GM12865 (cell line): ENCODE measurements around the gene BMP6.

Experiments
- DNase-seq: peaks from one replicate; pipeline ENCODE4 v3.0.0; 2010; ENCODE audit warnings: low read depth
- H3K4me3 ChIP-seq: 2 replicates; pipeline ENCODE4 v1.5.1; 2011; ENCODE audit warnings: mild to moderate bottlenecking, low read depth, low read length, control low read depth
- TF ChIP-seq, protein P1 (sequence below): IDR thresholded peaks from 2 replicates; pipeline ENCODE4 v1.5.1; 2011; ENCODE audit warnings: low read length, control low read depth, low read depth, inconsistent platforms; ENCODE audit not compliant: insufficient read depth; ENCODE audit errors: missing control alignments

Gene BMP6

DNA sequence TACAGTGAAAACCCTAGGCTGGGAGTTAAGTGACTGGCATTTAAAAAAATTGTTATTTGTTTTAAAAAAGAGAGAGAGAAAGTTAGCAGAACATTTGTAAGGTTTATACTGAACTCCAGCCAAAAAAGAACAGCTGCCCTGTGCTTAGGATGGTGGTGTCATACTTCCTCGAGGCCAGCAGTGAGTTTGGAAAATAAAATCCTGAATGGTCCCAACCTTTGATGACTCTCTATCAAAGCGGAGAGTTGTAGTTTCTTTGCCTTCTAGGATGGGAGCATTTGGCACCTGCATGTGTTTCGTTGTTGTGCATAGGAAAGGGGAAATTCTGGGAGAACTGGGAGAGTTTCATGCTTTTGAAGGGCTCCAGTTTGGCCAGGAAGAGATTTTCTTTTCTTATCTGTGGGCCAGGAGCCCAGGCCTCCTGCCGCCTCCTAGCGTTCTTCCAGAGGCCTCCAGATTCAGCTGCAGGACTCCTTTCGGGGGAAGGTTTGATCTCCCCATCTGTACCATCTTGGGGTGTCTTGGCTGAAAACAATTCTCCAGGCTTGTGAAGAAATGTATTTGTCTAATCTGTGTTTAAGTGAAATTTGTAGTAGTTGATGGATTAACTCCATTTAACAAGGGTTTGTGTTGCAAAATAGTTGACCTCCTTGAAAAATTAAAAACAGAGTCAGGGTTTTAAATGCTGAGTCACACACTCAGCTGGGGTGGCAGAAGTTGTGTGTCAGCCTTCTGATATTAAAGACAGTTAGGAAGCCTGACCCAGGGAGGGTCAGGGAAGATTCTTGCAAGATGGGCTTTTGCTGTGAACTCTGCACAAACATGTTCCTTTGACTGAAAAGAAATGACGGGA, 121.3 kb downstream of the BMP6 start:
- H3K4me3 ChIP-seq: no peak overlapping the region
- no peak for DNase-seq
- TF ChIP-seq, protein P1, sequence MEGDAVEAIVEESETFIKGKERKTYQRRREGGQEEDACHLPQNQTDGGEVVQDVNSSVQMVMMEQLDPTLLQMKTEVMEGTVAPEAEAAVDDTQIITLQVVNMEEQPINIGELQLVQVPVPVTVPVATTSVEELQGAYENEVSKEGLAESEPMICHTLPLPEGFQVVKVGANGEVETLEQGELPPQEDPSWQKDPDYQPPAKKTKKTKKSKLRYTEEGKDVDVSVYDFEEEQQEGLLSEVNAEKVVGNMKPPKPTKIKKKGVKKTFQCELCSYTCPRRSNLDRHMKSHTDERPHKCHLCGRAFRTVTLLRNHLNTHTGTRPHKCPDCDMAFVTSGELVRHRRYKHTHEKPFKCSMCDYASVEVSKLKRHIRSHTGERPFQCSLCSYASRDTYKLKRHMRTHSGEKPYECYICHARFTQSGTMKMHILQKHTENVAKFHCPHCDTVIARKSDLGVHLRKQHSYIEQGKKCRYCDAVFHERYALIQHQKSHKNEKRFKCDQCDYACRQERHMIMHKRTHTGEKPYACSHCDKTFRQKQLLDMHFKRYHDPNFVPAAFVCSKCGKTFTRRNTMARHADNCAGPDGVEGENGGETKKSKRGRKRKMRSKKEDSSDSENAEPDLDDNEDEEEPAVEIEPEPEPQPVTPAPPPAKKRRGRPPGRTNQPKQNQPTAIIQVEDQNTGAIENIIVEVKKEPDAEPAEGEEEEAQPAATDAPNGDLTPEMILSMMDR: no peak

DNA sequence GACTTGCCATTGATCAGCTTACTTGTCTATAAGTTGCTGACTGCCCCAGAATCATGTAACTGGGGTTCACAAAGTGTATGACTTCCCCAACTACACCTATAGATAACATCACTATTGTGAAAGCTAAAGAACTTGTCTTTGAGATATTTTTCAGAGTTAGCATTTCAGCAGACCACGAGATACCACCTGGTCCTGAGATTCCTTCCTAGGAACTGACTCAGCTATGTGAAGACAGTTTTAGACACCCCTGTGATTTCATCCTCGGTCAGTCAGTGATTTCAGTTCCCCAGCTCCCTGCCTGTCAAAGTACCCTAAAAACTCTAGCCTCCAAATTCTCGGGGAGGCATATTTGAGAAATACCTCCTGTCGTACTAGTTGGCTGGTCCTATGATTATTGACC, 122.3 kb downstream of the BMP6 start:
- no peak for DNase-seq
- H3K4me3 ChIP-seq: no peak overlapping the region
- TF ChIP-seq, protein P1: no peak

DNA sequence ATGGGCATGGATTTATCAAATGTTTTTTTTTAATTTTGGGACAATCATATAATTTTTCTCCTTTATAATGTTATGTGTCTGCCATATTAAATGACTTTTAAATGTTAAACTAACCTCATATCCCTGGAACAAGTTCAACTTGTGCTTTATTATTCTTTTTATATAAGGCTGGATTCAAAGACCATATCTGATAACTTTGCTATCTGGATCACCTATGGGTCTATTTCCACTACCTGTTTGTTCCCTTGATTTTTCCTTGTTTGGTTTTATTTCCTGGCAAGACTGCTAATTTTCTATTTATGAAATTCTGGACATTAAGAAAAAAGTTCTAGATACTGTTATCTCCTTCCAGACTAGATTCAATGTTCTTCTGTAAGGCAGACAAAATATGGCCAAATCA, 125.9 kb downstream of the BMP6 start:
- H3K4me3 ChIP-seq: no peak overlapping the region
- no peak for DNase-seq
- TF ChIP-seq, protein P1: no peak

DNA sequence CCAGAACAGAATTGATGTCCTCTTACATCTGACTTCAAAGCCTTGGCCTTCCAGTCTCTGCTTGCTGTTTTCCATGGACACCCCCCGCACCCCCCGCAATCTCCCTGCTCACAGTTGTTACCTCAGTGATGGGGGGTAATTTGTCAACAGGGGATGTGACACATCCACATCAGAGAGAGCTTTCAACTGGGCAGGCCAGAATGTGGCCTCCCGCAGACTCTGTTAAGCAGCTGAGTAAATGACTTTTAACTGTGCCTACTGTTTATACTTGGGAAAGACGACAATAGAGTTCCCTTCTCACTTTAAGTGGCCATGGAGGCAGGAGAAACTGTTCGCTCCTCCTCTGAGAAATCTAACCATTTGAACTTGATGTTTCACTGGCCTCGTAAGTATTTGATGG, 133.7 kb downstream of the BMP6 start:
- DNase-seq: no peak
- TF ChIP-seq, protein P1: no peak
- no peak overlapping the region for H3K4me3 ChIP-seq

DNA sequence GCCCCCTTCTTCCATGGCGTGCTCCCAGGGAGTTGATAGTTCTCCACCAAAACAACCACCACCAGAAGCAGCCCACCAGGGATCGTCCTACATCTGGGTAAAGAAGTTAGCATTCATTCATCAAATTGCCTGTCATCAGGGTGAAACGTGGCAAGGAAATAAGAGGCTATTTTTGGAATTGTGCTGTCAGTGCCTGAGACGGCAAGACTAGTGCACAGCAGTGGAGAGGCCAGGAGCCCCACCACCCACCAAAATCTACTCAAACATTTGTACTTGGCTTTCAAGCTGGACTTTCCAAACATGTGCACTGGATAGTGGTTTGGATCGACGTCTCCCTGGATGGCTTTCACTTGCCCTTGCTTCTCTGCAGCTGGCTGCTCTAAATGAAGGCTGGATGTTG, 139.9 kb downstream of the BMP6 start:
- no peak overlapping the region for H3K4me3 ChIP-seq
- TF ChIP-seq, protein P1: no peak
- DNase-seq: no peak

DNA sequence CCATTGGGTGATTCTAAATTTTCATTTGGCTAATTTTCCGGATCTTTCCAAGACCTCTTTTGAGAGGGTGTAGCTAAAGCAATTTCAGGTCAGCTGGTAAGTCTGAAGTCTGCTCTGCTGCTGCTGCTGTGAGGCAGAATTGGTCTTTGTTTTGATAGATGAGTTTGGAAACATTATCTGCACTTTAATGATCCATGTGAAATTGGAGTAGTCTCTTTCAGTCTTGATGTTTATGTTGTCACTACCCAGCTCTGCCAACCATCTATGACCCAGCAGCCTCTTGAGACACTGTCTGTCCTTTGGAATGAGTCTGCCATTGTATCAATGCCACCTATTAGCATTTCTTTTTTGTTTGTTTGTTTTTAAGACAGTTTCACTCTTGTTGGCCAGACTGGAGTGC, 140.6 kb downstream of the BMP6 start:
- TF ChIP-seq, protein P1: no peak
- H3K4me3 ChIP-seq: no peak overlapping the region
- no peak for DNase-seq

DNA sequence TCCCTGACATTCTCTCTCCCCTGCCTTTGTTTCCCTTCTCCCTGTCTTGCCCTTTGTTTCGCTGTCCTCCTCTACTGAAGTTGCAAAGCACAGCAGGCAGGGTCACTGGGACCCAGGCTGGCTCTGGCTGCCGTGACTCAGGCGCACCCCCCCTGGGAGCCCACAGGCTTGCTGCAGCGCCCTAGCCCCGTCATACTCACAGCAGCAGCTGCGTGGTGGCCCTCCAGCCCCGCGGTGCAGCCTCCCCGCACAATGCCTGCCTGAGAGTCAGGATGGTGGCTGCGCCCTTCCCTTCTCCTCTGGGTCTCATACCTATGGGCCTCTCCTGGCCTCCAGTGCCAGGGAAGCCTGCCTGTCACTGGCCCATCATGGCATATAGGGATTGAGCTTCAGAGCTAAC, 143.0 kb downstream of the BMP6 start:
- TF ChIP-seq, protein P1: no peak
- H3K4me3 ChIP-seq: no peak overlapping the region
- no peak for DNase-seq
